ENCODE results near the gene ARHGEF5. TPM values are rescaled to one million over a fixed set of nuclear protein-coding genes. Genes with fewer than 3 reads are reported as not detected.

Gene ARHGEF5
- total RNA-seq, 1 donor from 2014 or later: 2.4 TPM

- H3K27ac Mint-ChIP-seq (ENCODE audit: unreplicated experiment): no peak overlapping the region
- H3K4me3 Mint-ChIP-seq: no peak overlapping the region
- no peak for TF ChIP-seq CTCF (conservative IDR thresholded peaks at IDR 0.05)
- no peak for DNase-seq (ENCODE audit: low read depth, low spot score)
- no peaks in the 10 kb centered on the region for H3K36me3 Mint-ChIP-seq (ENCODE audit: low read depth)
- H3K9me3 Mint-ChIP-seq: no peaks in the 10 kb centered on the region
- no peaks in the 10 kb centered on the region for H3K27me3 Mint-ChIP-seq (ENCODE audit: low read depth)
- H3K4me1 Mint-ChIP-seq: no peaks in the 10 kb centered on the region
These were observed 46.3 kb downstream of the ARHGEF5 start for GRCh38 chr7:144401490-144401889.

DNA sequence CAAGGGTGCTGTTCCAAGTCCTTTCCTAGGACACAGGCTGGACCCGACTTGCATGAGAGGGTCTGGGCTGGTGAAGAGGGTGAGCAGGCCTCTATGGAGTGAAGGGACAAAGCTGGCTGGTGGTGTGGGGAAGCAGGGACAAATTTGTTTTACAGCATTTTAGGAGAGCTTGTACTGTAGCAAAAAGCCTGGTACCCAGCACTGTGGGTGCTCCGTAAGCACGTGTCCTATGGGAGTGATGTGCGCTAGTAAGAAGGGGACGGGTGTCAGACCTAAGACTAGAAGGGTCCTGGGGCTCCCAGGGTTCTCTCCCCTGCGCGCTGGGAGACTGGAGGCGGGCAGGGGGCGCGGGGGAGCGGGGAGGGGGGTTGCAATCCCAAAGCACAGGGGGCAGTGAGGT, 47.9 kb downstream of the ARHGEF5 start:
- Mint-ChIP-seq H3K4me3 (no peak overlapping the region), H3K27ac (ENCODE audit: unreplicated experiment) (no peak overlapping the region), H3K36me3 (ENCODE audit: low read depth) (no peaks in the 10 kb centered on the region), H3K27me3 (ENCODE audit: low read depth) (peaks cover 3% of the 10 kb centered on the region), H3K9me3 (no peaks in the 10 kb centered on the region), H3K4me1 (no peaks in the 10 kb centered on the region)
- TF ChIP-seq CTCF (conservative IDR thresholded peaks at IDR 0.05): no peak
- DNase-seq (ENCODE audit: low read depth, low spot score): no peak

GRCh38 chr7:144403649-144404061, 48.5 kb downstream of the ARHGEF5 start, which contains the start of gene NOBOX:
TSS of gene NOBOX (minus strand) at chr7:144403693.
- Mint-ChIP-seq H3K9me3 (no peaks in the 10 kb centered on the region), H3K27ac (ENCODE audit: unreplicated experiment) (no peak within 1 kb of the TSS), H3K4me3 (no peak within 1 kb of the TSS), H3K36me3 (ENCODE audit: low read depth) (no peaks in the 10 kb centered on the region), H3K4me1 (no peaks in the 10 kb centered on the region), H3K27me3 (ENCODE audit: low read depth) (peaks cover 3% of the 10 kb centered on the region)
- DNase-seq (ENCODE audit: low read depth, low spot score): no peak
- no peak for TF ChIP-seq CTCF (conservative IDR thresholded peaks at IDR 0.05)

DNA sequence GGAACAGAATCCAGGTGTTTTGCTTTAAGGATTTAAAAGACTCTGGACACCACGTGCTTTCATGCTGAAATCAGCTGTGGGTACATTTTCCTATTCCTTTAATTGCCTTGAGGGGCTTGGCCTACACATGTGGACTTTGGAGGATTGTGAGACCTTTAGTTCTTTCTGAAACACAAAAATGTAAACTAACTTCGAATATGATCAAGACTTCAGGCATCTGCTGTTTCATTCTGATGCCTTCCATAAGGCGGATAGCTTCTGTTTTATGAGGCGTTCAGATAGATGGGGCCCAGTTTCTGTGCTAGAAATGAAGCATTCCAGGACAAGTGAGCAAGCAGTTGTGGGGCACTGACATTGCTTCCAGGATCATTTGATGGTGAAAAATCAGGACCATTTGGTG, 49.7 kb downstream of the ARHGEF5 start:
- Mint-ChIP-seq H3K36me3 (ENCODE audit: low read depth) (no peaks in the 10 kb centered on the region), H3K4me1 (no peaks in the 10 kb centered on the region), H3K27ac (ENCODE audit: unreplicated experiment) (no peak overlapping the region), H3K4me3 (no peak overlapping the region), H3K27me3 (ENCODE audit: low read depth) (peaks cover 3% of the 10 kb centered on the region), H3K9me3 (no peaks in the 10 kb centered on the region)
- TF ChIP-seq CTCF (conservative IDR thresholded peaks at IDR 0.05): no peak
- no peak for DNase-seq (ENCODE audit: low read depth, low spot score)

DNA sequence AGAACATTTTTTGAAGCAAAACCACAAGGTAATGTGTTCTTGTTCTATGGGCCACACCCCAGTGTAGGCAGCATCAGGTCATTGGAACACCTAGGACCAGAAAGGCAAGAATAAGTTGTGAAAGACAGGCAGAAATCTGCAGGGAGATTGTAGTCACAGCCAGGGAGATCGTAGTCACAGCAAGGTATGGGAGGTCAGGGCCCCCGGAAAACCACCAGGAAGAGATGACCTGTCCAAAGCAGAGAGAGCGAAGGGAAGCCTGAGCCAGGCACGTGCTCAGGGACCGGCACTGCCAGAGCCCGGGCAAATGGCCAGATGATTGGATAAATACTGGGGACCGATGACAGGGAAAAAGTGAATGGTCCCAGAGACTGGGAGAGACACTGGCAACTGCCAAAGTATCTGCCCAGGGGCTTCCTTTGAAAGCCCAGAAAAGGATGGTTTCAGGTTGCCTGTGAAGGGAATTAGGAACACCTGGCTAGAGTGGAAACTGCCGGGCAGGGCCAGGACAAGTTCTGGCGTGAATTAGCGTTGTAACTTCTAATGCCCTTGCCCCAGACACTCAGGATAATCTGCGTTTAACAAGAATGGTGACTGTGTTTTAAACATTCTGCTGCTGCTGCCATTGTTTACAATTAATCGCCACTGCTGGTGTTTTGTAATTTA, 52.2 kb downstream of the ARHGEF5 start:
- no peak for TF ChIP-seq CTCF (conservative IDR thresholded peaks at IDR 0.05)
- DNase-seq (ENCODE audit: low read depth, low spot score): no peak
- Mint-ChIP-seq H3K27ac (ENCODE audit: unreplicated experiment) (no peak overlapping the region), H3K36me3 (ENCODE audit: low read depth) (no peaks in the 10 kb centered on the region), H3K4me1 (no peaks in the 10 kb centered on the region), H3K4me3 (no peak overlapping the region), H3K9me3 (no peaks in the 10 kb centered on the region), H3K27me3 (ENCODE audit: low read depth) (peaks cover 3% of the 10 kb centered on the region)
